Measurements from ENCODE around the gene CDK11A.
"Not testable (repeated sequence)": the region's sequence is repeated elsewhere in the genome, so short reads cannot be mapped to it uniquely, and the experiment has no call there.

- not testable (repeated sequence) for TF ChIP-seq CTCF (conservative IDR thresholded peaks at IDR 0.05; ENCODE audit: low read depth, low read length); EZH2 (IDR thresholded peaks at IDR 0.05; ENCODE audit: borderline replicate concordance, low read depth, low read length, poor library complexity, severe bottlenecking)
Observed at GRCh38 chr1:1738799-1739337, 14.7 kb upstream of the CDK11A start.
